ENCODE measurements around the gene CLCN2.

DNA sequence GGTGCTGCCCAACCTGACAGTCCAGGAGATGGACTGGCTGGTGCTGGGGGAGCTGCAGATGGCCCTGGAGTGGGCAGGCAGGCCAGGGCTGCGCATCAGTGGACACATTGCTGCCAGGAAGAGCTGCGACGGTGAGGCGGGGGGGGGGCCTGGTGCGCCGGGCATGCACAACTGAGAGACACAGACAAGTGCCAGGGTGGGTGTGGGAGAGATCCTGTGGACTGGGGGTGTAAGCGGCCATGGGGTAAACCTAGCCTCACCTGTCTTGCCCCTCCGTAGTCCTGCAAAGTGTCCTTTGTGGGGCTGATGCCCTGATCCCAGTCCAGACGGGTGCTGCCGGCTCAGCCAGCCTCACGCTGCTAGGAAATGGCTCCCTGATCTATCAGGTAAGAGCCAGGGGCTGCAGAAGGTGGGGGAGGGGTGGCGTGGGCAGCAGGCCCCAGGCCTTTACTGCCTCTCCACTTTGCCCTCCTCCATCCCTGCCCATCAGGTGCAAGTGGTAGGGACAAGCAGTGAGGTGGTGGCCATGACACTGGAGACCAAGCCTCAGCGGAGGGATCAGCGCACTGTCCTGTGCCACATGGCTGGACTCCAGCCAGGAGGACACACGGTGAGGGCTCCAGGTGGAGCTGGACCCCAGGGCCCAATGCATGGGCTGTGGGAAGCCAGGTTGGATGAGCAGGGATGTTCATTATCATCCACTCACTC, 21.8 kb upstream of the CLCN2 start:
- TF ChIP-seq, protein P1, sequence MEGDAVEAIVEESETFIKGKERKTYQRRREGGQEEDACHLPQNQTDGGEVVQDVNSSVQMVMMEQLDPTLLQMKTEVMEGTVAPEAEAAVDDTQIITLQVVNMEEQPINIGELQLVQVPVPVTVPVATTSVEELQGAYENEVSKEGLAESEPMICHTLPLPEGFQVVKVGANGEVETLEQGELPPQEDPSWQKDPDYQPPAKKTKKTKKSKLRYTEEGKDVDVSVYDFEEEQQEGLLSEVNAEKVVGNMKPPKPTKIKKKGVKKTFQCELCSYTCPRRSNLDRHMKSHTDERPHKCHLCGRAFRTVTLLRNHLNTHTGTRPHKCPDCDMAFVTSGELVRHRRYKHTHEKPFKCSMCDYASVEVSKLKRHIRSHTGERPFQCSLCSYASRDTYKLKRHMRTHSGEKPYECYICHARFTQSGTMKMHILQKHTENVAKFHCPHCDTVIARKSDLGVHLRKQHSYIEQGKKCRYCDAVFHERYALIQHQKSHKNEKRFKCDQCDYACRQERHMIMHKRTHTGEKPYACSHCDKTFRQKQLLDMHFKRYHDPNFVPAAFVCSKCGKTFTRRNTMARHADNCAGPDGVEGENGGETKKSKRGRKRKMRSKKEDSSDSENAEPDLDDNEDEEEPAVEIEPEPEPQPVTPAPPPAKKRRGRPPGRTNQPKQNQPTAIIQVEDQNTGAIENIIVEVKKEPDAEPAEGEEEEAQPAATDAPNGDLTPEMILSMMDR (IDR thresholded peaks at IDR 0.05), result no peak
- TF ChIP-seq POLR2AphosphoS5 (IDR thresholded peaks at IDR 0.05; ENCODE audit: insufficient read depth in 1 of 2, low read depth in 1 of 2) (no peak), POLR2A (IDR thresholded peaks at IDR 0.05) (no peak)

All from vagina (tissue), 2 donors.